Measurements from ENCODE around the gene KNSTRN. TPM values are rescaled to one million over a fixed set of nuclear protein-coding genes. Genes with fewer than 3 reads are reported as not detected.

KNSTRN gene
- total and polyA plus RNA-seq, 9 donors: 5.8 to 10.7 (median 6.6) TPM

GRCh38 chr15:40377606-40378005, 4.9 kb upstream of the KNSTRN start:
- no peaks in the 10 kb centered on the region for H3K9me3 ChIP-seq

GRCh38 chr15:40379374-40379773, 3.1 kb upstream of the KNSTRN start:
- H3K4me1 ChIP-seq (ENCODE audit: insufficient read depth): peaks cover 1% of the 10 kb centered on the region
- no peaks in the 10 kb centered on the region for H3K9me3 ChIP-seq
- intact Hi-C loops (cut with DNase I): no loop called here
- DNase-seq: no peak
- no peaks in the 10 kb centered on the region for H3K27me3 ChIP-seq
- H3K36me3 ChIP-seq: no peaks in the 10 kb centered on the region
- TF ChIP-seq POLR2A (IDR thresholded peaks at IDR 0.05): no peak
- TF ChIP-seq EP300 (IDR thresholded peaks at IDR 0.05): no peak
- TF ChIP-seq CTCF (IDR thresholded peaks at IDR 0.05): no peak
- no peak overlapping the region for H3K4me3 ChIP-seq
- H3K27ac ChIP-seq: no peak overlapping the region
- 32 to 56% (median 45%) methylated on average over 4 of the region's 4 CpGs for WGBS, 3 donors

More at GRCh38 chr15:40377606-40378005, 4.9 kb upstream of the KNSTRN start:
- H3K36me3 ChIP-seq: no peaks in the 10 kb centered on the region
- DNase-seq: no peak
- no peak for TF ChIP-seq POLR2A (IDR thresholded peaks at IDR 0.05)
- no peak for TF ChIP-seq CTCF (IDR thresholded peaks at IDR 0.05)
- no peak for TF ChIP-seq EP300 (IDR thresholded peaks at IDR 0.05)
- H3K4me3 ChIP-seq: no peak overlapping the region
- no peak overlapping the region for H3K27ac ChIP-seq
- no peaks in the 10 kb centered on the region for H3K27me3 ChIP-seq
- intact Hi-C loops (cut with DNase I): no loop called here
- H3K4me1 ChIP-seq (ENCODE audit: insufficient read depth): peaks cover 1% of the 10 kb centered on the region
- 77% methylated on average over 3 of the region's 3 CpGs for WGBS, 3 donors

- H3K9me3 ChIP-seq: no peaks in the 10 kb centered on the region
- intact Hi-C loops (cut with DNase I): no loop called here
- no peaks in the 10 kb centered on the region for H3K27me3 ChIP-seq
- H3K27ac ChIP-seq: no peak overlapping the region
- peaks cover 1% of the 10 kb centered on the region for H3K4me1 ChIP-seq (ENCODE audit: insufficient read depth)
- no peak overlapping the region for H3K4me3 ChIP-seq
- H3K36me3 ChIP-seq: no peaks in the 10 kb centered on the region
- DNase-seq: peak in 1 of 5 donors; percentile 42
- TF ChIP-seq POLR2A (IDR thresholded peaks at IDR 0.05) (no peak), CTCF (IDR thresholded peaks at IDR 0.05) (no peak), EP300 (IDR thresholded peaks at IDR 0.05) (no peak)
- WGBS, 3 donors: 0 to 5% (median 1%) methylated on average over 4 of the region's 4 CpGs
Measured at GRCh38 chr15:40379853-40380252, 2.7 kb upstream of the KNSTRN start.

GRCh38 chr15:40380636-40381035, 1.9 kb upstream of the KNSTRN start:
- Histone ChIP-seq H3K36me3 (no peaks in the 10 kb centered on the region), H3K4me3 (no peak overlapping the region), H3K27ac (no peak overlapping the region), H3K4me1 (ENCODE audit: insufficient read depth) (peaks cover 1% of the 10 kb centered on the region), H3K27me3 (no peaks in the 10 kb centered on the region), H3K9me3 (no peaks in the 10 kb centered on the region)
- DNase-seq: no peak
- WGBS, 3 donors: 95 to 97% (median 96%) methylated on average over 10 of the region's 10 CpGs
- intact Hi-C loops (cut with DNase I): no loop called here
- TF ChIP-seq CTCF (IDR thresholded peaks at IDR 0.05) (no peak), POLR2A (IDR thresholded peaks at IDR 0.05) (no peak), EP300 (IDR thresholded peaks at IDR 0.05) (no peak)

All from ovary (tissue), 9 donors.